ENCODE measurements around the gene PIK3C2G.
A peak's percentile ranks its signal among the peaks of the same experiment; 100 is the strongest.

DNA sequence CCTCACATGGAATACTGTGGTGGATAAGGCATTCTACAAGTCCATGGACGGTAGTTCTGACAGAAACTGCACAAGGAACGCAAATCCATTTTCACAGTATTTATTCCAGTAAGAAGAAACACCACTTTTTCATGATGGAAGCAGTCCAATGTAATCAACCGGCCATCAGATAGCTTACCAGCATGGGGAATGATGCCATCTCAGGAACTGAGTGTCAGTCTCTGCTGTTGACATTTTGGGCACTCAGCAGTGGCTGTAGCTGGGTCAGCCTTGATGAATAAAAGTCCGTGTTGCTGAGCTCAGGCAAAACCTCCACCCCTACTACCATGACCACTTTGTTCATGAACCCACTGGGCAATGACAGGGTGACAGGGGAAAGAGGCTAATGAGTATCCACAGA lies 373.1 kb downstream of the PIK3C2G start:
- TF ChIP-seq, protein P1, sequence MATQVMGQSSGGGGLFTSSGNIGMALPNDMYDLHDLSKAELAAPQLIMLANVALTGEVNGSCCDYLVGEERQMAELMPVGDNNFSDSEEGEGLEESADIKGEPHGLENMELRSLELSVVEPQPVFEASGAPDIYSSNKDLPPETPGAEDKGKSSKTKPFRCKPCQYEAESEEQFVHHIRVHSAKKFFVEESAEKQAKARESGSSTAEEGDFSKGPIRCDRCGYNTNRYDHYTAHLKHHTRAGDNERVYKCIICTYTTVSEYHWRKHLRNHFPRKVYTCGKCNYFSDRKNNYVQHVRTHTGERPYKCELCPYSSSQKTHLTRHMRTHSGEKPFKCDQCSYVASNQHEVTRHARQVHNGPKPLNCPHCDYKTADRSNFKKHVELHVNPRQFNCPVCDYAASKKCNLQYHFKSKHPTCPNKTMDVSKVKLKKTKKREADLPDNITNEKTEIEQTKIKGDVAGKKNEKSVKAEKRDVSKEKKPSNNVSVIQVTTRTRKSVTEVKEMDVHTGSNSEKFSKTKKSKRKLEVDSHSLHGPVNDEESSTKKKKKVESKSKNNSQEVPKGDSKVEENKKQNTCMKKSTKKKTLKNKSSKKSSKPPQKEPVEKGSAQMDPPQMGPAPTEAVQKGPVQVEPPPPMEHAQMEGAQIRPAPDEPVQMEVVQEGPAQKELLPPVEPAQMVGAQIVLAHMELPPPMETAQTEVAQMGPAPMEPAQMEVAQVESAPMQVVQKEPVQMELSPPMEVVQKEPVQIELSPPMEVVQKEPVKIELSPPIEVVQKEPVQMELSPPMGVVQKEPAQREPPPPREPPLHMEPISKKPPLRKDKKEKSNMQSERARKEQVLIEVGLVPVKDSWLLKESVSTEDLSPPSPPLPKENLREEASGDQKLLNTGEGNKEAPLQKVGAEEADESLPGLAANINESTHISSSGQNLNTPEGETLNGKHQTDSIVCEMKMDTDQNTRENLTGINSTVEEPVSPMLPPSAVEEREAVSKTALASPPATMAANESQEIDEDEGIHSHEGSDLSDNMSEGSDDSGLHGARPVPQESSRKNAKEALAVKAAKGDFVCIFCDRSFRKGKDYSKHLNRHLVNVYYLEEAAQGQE (IDR thresholded peaks at IDR 0.05): no peak
- TF ChIP-seq, protein P2, sequence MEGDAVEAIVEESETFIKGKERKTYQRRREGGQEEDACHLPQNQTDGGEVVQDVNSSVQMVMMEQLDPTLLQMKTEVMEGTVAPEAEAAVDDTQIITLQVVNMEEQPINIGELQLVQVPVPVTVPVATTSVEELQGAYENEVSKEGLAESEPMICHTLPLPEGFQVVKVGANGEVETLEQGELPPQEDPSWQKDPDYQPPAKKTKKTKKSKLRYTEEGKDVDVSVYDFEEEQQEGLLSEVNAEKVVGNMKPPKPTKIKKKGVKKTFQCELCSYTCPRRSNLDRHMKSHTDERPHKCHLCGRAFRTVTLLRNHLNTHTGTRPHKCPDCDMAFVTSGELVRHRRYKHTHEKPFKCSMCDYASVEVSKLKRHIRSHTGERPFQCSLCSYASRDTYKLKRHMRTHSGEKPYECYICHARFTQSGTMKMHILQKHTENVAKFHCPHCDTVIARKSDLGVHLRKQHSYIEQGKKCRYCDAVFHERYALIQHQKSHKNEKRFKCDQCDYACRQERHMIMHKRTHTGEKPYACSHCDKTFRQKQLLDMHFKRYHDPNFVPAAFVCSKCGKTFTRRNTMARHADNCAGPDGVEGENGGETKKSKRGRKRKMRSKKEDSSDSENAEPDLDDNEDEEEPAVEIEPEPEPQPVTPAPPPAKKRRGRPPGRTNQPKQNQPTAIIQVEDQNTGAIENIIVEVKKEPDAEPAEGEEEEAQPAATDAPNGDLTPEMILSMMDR (IDR thresholded peaks at IDR 0.05; ENCODE audit: low read depth, low read length, missing input control): no peak
- TF ChIP-seq RAD21 (IDR thresholded peaks at IDR 0.05): no peak
- TF ChIP-seq SP1 (IDR thresholded peaks at IDR 0.05): no peak
- peak; percentile 52 for TF ChIP-seq YY1 (IDR thresholded peaks at IDR 0.05)
- no peak for TF ChIP-seq GABPA (IDR thresholded peaks at IDR 0.05 in 1 of 2, conservative IDR thresholded peaks at IDR 0.05 in 1 of 2)
- TF ChIP-seq, protein P3, sequence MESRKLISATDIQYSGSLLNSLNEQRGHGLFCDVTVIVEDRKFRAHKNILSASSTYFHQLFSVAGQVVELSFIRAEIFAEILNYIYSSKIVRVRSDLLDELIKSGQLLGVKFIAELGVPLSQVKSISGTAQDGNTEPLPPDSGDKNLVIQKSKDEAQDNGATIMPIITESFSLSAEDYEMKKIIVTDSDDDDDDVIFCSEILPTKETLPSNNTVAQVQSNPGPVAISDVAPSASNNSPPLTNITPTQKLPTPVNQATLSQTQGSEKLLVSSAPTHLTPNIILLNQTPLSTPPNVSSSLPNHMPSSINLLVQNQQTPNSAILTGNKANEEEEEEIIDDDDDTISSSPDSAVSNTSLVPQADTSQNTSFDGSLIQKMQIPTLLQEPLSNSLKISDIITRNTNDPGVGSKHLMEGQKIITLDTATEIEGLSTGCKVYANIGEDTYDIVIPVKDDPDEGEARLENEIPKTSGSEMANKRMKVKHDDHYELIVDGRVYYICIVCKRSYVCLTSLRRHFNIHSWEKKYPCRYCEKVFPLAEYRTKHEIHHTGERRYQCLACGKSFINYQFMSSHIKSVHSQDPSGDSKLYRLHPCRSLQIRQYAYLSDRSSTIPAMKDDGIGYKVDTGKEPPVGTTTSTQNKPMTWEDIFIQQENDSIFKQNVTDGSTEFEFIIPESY (IDR thresholded peaks at IDR 0.05): no peak
- TF ChIP-seq JUND (IDR thresholded peaks at IDR 0.05): no peak
- peak; percentile 29 for TF ChIP-seq MAX (IDR thresholded peaks at IDR 0.05)
- no peak for TF ChIP-seq TAF1 (conservative IDR thresholded peaks at IDR 0.05)
- TF ChIP-seq HNF4A (conservative IDR thresholded peaks at IDR 0.05): peak in 1 of 2 donors; percentile 33
